Measurements from ENCODE around the gene RNU6-9. TPM values are rescaled to one million over a fixed set of nuclear protein-coding genes. Genes with fewer than 3 reads are reported as not detected.
A peak's percentile ranks its signal among the peaks of the same experiment; 100 is the strongest.

Gene RNU6-9
- total and polyA plus RNA-seq, 2 of the 13 experiments (the other 11 are each of a cell fraction or from before 2014, with no cell fraction given): under 0.01 TPM; not detected in 1

DNA sequence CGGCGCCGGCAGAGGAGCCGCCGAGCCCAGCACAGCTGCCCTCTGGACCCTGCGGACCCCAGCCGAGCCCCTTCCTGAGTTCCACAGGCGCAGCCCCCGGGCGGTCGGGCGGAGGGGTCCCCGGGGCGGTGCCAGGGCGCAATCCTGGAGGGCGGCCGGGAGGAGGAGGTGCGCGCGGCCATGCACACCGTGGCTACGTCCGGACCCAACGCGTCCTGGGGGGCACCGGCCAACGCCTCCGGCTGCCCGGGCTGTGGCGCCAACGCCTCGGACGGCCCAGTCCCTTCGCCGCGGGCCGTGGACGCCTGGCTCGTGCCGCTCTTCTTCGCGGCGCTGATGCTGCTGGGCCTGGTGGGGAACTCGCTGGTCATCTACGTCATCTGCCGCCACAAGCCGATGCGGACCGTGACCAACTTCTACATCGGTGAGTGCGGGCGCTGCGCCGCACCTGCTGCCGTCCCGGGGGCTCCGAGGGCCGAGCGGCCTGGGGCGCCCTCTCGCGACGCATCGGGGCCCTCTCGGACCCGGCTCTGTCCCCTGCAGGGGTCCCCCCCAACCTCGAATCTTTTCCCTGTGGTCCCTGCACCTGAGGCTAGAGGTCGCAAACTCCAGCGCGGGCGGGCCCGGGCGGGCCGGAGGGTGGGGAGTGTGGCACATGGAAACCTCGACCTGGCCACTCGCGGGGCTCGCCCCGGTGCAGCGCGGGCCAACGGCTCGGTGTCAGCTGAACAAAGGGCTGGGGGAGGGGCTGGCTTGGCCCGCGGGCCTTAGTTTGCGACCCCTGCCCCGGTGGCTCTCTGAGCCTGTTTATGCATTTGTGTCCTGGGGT lies 24.3 kb downstream of the RNU6-9 start, which contains the start of gene KISS1R (continued):
- TF ChIP-seq HINFP (CRISPR knock-in tag; IDR thresholded peaks at IDR 0.05; ENCODE audit: low read depth) (peak; percentile 94), ZNF766 (CRISPR knock-in tag; IDR thresholded peaks at IDR 0.05; ENCODE audit: borderline replicate concordance) (peak; percentile 57), RXRA (CRISPR knock-in tag; IDR thresholded peaks at IDR 0.05) (peak; percentile 63; the same call in 1 of the 2 replicates), IRX3 (CRISPR knock-in tag; IDR thresholded peaks at IDR 0.05; ENCODE audit: borderline replicate concordance, low read depth) (peak; percentile 78), ZNF713 (CRISPR knock-in tag; IDR thresholded peaks at IDR 0.05) (peak; percentile 96), FOXA1 (IDR thresholded peaks at IDR 0.05) (no peak), FOXA1 (CRISPR knock-in tag; IDR thresholded peaks at IDR 0.05) (0 out of 2 replicates have a peak, but pooled peaks have one; percentile 20), KLF16 (CRISPR knock-in tag; IDR thresholded peaks at IDR 0.05) (peak in 1 of 2 experiments; percentile 43; a peak in 1 of 4 replicates), PREB (CRISPR knock-in tag; IDR thresholded peaks at IDR 0.05) (no peak), IRF9 (CRISPR knock-in tag; IDR thresholded peaks at IDR 0.05; ENCODE audit: borderline replicate concordance) (peak; percentile 64; the same call in 1 of the 2 replicates), YEATS2 (CRISPR knock-in tag; IDR thresholded peaks at IDR 0.05; ENCODE audit: borderline replicate concordance) (peak; percentile 34; the same call in 1 of the 2 replicates), FIP1L1 (IDR thresholded peaks at IDR 0.05; ENCODE audit: borderline replicate concordance, insufficient read depth, low read depth, low read length) (no peak), SKIL (CRISPR knock-in tag; IDR thresholded peaks at IDR 0.05; ENCODE audit: borderline replicate concordance) (peak; percentile 30; the same call in 1 of the 2 replicates), ZNF552 (CRISPR knock-in tag; IDR thresholded peaks at IDR 0.05; ENCODE audit: borderline replicate concordance) (no peak), SMYD3 (CRISPR knock-in tag; IDR thresholded peaks at IDR 0.05) (peak; percentile 65; the same call in 1 of the 2 replicates), GTF3A (CRISPR knock-in tag; conservative IDR thresholded peaks at IDR 0.05) (no peak), GATAD1 (CRISPR knock-in tag; IDR thresholded peaks at IDR 0.05) (peak; percentile 54; the same call in 1 of the 2 replicates), HIVEP1 (CRISPR knock-in tag; IDR thresholded peaks at IDR 0.05) (peak; percentile 72), KDM3A (CRISPR knock-in tag; IDR thresholded peaks at IDR 0.05; ENCODE audit: low read depth) (peak; percentile 96), ZNF501 (CRISPR knock-in tag; IDR thresholded peaks at IDR 0.05) (peak; percentile 65), ZFP41 (CRISPR knock-in tag; IDR thresholded peaks at IDR 0.05; ENCODE audit: borderline replicate concordance) (peak; percentile 90; the same call in 1 of the 2 replicates)
- TF ChIP-seq, protein P1, sequence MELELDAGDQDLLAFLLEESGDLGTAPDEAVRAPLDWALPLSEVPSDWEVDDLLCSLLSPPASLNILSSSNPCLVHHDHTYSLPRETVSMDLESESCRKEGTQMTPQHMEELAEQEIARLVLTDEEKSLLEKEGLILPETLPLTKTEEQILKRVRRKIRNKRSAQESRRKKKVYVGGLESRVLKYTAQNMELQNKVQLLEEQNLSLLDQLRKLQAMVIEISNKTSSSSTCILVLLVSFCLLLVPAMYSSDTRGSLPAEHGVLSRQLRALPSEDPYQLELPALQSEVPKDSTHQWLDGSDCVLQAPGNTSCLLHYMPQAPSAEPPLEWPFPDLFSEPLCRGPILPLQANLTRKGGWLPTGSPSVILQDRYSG (CRISPR knock-in tag; IDR thresholded peaks at IDR 0.05): peak; percentile 92

Data from HepG2 (cell line).